SK-N-SH (cell line): Measurements from ENCODE around the gene KRTAP4-3. TPM values are rescaled to one million over a fixed set of nuclear protein-coding genes. Genes with fewer than 3 reads are reported as not detected.
"Not testable (repeated sequence)": the region's sequence is repeated elsewhere in the genome, so short reads cannot be mapped to it uniquely, and the experiment has no call there.

ENCODE experiments used
- CTCF ChIA-PET: fragments of 300-600, 350-600 bp; formaldehyde crosslinking; extraction: SDS; loops from one replicate; lab custom pipeline; 2021; lab: Yijun Ruan, JAX
- POLR2A ChIA-PET: fragments of 350-600 bp; sonication (Branson Sonifier 250); formaldehyde crosslinking; extraction: SDS; loops from one replicate; lab custom pipeline; 2020; ENCODE audit warnings: antibody characterized with exemption, inconsistent platforms; lab: Yijun Ruan, JAX
- DNase-seq: peaks from one replicate; pipeline ENCODE4 v3.0.0; 2012
- H2AFZ ChIP-seq: fragments of 200-600 bp; sonication (generic); 2 replicates; pipeline ENCODE4 v1.8.1; 2016; ENCODE audit warnings: antibody characterized with exemption, mild to moderate bottlenecking, low read depth
- H3F3A ChIP-seq: fragments of 200-600 bp; sonication (generic); replicated peaks from 2 replicates; pipeline ENCODE3; 2016; ENCODE audit warnings: antibody characterized with exemption, mild to moderate bottlenecking; ENCODE audit not compliant: insufficient read depth
- H3K27ac ChIP-seq, 2 experiments: fragments of 200-500 bp in 1 of 2; fragments of 200-600 bp in 1 of 2; sonication (Bioruptor generic) in 1 of 2; sonication (generic), shearing (Covaris generic) in 1 of 2; 2 replicates each; pipeline versions ENCODE4 v1.5.1 to v1.6.1; 2014 to 2016; ENCODE audit warnings: low read depth in 2 of 2, inconsistent platforms in 1 of 2, low read length in 1 of 2, mild to moderate bottlenecking in 1 of 2, mixed read lengths in 1 of 2
- H3K27me3 ChIP-seq: fragments of 200-600 bp; sonication (generic), shearing (Covaris generic); 2 replicates; pipeline ENCODE4 v1.6.1; 2016; ENCODE audit warnings: mixed run types; ENCODE audit not compliant: insufficient read depth
- H3K36me3 ChIP-seq, 2 experiments: fragments of 200-500 bp in 1 of 2; fragments of 200-600 bp in 1 of 2; sonication (Bioruptor generic) in 1 of 2; sonication (generic) in 1 of 2; replicated peaks in 1 of 2; 2 replicates each; pipeline versions ENCODE3 to v1.5.1; 2014 to 2016; ENCODE audit warnings: low read length in 1 of 2, mild to moderate bottlenecking in 1 of 2; ENCODE audit not compliant: insufficient read depth in 2 of 2, control insufficient read depth in 1 of 2
- H3K4me1 ChIP-seq, 2 experiments: fragments of 200-500 bp in 1 of 2; fragments of 200-600 bp in 1 of 2; sonication (Bioruptor generic) in 1 of 2; sonication (generic), shearing (Covaris generic) in 1 of 2; 2 replicates each; pipeline versions ENCODE4 v1.5.1 to v1.6.1; 2014 to 2016; ENCODE audit warnings: low read depth in 1 of 2, low read length in 1 of 2, mixed run types in 1 of 2; ENCODE audit not compliant: insufficient read depth in 2 of 2, control insufficient read depth in 1 of 2
- H3K4me2 ChIP-seq: fragments of 200-600 bp; sonication (generic), shearing (Covaris generic); 2 replicates; pipeline ENCODE4 v1.6.1; 2017; ENCODE audit warnings: mixed run types
- H3K4me3 ChIP-seq, 2 experiments: fragments of 200-500 bp in 1 of 2; fragments of 200-600 bp in 1 of 2; sonication (Bioruptor generic) in 1 of 2; sonication (generic), shearing (Covaris generic) in 1 of 2; 2 replicates each; pipeline versions ENCODE4 v1.5.1 to v1.8.1; 2014 to 2016; ENCODE audit warnings: low read depth in 2 of 2, inconsistent platforms in 1 of 2, low read length in 1 of 2, mild to moderate bottlenecking in 1 of 2, mixed read lengths in 1 of 2, moderate library complexity in 1 of 2
- H3K79me2 ChIP-seq: fragments of 200-600 bp; sonication (generic); 2 replicates; pipeline ENCODE4 v1.8.1; 2017; ENCODE audit warnings: mild to moderate bottlenecking; ENCODE audit not compliant: insufficient read depth
- H3K9ac ChIP-seq: fragments of 200-600 bp; sonication (generic); 2 replicates; pipeline ENCODE4 v1.6.1; 2017; ENCODE audit warnings: mixed run types
- H3K9me2 ChIP-seq: fragments of 200-600 bp; sonication (generic); 2 replicates; pipeline ENCODE4 v1.6.1; 2017; ENCODE audit warnings: mixed run types
- H3K9me3 ChIP-seq: fragments of 200-600 bp; sonication (generic); 2 replicates; pipeline ENCODE4 v1.6.1; 2017; ENCODE audit warnings: mixed run types, mild to moderate bottlenecking, moderate library complexity
- H4K20me1 ChIP-seq: fragments of 200-600 bp; sonication (generic); 2 replicates; pipeline ENCODE4 v1.6.1; 2017; ENCODE audit warnings: mild to moderate bottlenecking, mixed run types; ENCODE audit not compliant: insufficient read depth
- FOXM1 ChIP-seq: IDR thresholded peaks from 2 replicates; pipeline ENCODE4 v1.4.0; 2012; ENCODE audit warnings: low read depth, mild to moderate bottlenecking
- MXI1 ChIP-seq: IDR thresholded peaks from 2 replicates; pipeline ENCODE4 v1.6.1; 2012; ENCODE audit warnings: mild to moderate bottlenecking, low read depth, low read length, improper control_type of control experiment
- NFIC ChIP-seq: IDR thresholded peaks from 2 replicates; pipeline ENCODE4 v1.4.0; 2012; ENCODE audit warnings: borderline replicate concordance
- RCOR1 ChIP-seq: fragments of 150-350 bp; IDR thresholded peaks from 2 replicates; pipeline ENCODE4 v1.6.1; 2017; ENCODE audit warnings: antibody characterized with exemption, low read length
- SIN3A ChIP-seq: IDR thresholded peaks from 2 replicates; pipeline ENCODE4 v1.6.1; 2012; ENCODE audit warnings: low read depth, mild to moderate bottlenecking, low read length, moderate library complexity, borderline replicate concordance
- TEAD4 ChIP-seq: IDR thresholded peaks from 2 replicates; pipeline ENCODE4 v1.4.0; 2012; ENCODE audit warnings: mild to moderate bottlenecking, borderline replicate concordance; ENCODE audit not compliant: insufficient read depth
- YY1 ChIP-seq: IDR thresholded peaks from 2 replicates; pipeline ENCODE4 v1.4.0; 2012; ENCODE audit warnings: low read depth, mild to moderate bottlenecking
- WGBS: methylation state at CpG from one replicate; pipeline ENCODE4 v1.1.6; 2017; ENCODE audit warnings: low lambda C conversion rate; 5-methylcytosine and 5-hydroxymethylcytosine counted together
- polyA plus RNA-seq, 3 experiments: library from polyadenylated mRNA; depleted of rRNA; stranded (reverse); fragments of >200 nt; gene quantifications; 2 replicates each; pipeline ENCODE4 v1.2.3, GENCODE V29; 2012
- TF ChIP-seq, protein P1 (sequence below): fragments of 150-350 bp; IDR thresholded peaks from 2 replicates; pipeline ENCODE4 v1.6.1; 2016; ENCODE audit warnings: mild to moderate bottlenecking, low read depth, low read length
- TF ChIP-seq, protein P2 (sequence below): fragments of 150-350 bp; IDR thresholded peaks from 2 replicates; pipeline ENCODE4 v1.6.1; 2017; ENCODE audit warnings: antibody characterized with exemption, low read length, low read depth, borderline replicate concordance
- TF ChIP-seq, protein P3 (sequence below): fragments of 200-600 bp; sonication (generic); IDR thresholded peaks from 2 replicates; pipeline ENCODE4 v1.6.1; 2017; ENCODE audit warnings: antibody characterized with exemption, mild to moderate bottlenecking, moderate library complexity
- TF ChIP-seq, protein P4 (sequence below): IDR thresholded peaks from 2 replicates; pipeline ENCODE4 v1.4.0; 2012; ENCODE audit warnings: low read depth, borderline replicate concordance

The KRTAP4-3 gene
- polyA plus RNA-seq, 1 of the 3 experiments (the other 2 are of a cell fraction): not detected

DNA sequence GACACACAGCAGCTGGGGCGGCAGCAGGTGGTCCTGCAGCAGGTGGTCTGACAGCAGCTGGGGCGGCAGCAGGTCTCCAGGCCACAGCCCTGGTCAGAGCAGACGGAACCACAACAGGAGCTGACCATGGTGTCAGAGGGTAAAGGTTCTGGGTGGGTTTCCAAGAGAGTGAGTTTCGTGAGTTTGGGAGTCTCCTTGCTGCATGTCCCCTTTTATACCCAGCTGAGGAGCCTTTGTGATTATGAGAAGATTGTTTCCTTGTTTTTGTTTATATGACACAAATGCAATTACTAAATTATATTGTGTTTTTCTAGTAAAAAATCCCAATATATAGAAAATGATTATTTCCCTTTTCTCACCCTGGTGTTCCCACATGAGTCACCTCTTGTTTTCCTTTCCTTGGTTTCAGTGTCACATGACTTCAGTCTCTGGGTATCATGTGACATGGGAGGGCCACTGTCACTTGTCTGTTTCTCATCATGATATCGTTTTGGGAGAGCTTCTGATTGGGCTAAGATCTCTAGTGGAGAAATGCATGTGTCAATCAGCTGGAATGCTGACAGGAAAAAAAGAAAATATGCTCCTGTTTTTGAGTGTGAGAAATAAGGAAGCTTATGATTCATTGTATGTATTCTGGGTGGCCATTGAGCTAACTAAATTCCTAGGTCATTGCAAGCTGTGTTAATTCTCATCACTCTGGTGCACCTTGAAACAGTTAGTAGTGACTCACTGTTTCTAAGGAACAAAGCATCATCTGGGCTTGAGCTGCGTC lies 27.5 kb downstream of the KRTAP4-3 start, which contains the start of gene KRTAP4-6:
KRTAP4-6 (minus strand) TSS at position 185 of the 772 bp plus-strand sequence; CDS start at position 128, 57 bp downstream.
- TF ChIP-seq FOXM1: no peak
- TF ChIP-seq, protein P1, sequence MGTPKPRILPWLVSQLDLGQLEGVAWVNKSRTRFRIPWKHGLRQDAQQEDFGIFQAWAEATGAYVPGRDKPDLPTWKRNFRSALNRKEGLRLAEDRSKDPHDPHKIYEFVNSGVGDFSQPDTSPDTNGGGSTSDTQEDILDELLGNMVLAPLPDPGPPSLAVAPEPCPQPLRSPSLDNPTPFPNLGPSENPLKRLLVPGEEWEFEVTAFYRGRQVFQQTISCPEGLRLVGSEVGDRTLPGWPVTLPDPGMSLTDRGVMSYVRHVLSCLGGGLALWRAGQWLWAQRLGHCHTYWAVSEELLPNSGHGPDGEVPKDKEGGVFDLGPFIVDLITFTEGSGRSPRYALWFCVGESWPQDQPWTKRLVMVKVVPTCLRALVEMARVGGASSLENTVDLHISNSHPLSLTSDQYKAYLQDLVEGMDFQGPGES: no peak
- no peak for TF ChIP-seq NFIC
- no peak for TF ChIP-seq TEAD4
- no peak for TF ChIP-seq MXI1
- TF ChIP-seq, protein P2, sequence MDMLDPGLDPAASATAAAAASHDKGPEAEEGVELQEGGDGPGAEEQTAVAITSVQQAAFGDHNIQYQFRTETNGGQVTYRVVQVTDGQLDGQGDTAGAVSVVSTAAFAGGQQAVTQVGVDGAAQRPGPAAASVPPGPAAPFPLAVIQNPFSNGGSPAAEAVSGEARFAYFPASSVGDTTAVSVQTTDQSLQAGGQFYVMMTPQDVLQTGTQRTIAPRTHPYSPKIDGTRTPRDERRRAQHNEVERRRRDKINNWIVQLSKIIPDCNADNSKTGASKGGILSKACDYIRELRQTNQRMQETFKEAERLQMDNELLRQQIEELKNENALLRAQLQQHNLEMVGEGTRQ: no peak
- TF ChIP-seq, protein P3, sequence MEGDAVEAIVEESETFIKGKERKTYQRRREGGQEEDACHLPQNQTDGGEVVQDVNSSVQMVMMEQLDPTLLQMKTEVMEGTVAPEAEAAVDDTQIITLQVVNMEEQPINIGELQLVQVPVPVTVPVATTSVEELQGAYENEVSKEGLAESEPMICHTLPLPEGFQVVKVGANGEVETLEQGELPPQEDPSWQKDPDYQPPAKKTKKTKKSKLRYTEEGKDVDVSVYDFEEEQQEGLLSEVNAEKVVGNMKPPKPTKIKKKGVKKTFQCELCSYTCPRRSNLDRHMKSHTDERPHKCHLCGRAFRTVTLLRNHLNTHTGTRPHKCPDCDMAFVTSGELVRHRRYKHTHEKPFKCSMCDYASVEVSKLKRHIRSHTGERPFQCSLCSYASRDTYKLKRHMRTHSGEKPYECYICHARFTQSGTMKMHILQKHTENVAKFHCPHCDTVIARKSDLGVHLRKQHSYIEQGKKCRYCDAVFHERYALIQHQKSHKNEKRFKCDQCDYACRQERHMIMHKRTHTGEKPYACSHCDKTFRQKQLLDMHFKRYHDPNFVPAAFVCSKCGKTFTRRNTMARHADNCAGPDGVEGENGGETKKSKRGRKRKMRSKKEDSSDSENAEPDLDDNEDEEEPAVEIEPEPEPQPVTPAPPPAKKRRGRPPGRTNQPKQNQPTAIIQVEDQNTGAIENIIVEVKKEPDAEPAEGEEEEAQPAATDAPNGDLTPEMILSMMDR: no peak
- no peak for TF ChIP-seq RCOR1
- TF ChIP-seq YY1: no peak
- TF ChIP-seq, protein P4, sequence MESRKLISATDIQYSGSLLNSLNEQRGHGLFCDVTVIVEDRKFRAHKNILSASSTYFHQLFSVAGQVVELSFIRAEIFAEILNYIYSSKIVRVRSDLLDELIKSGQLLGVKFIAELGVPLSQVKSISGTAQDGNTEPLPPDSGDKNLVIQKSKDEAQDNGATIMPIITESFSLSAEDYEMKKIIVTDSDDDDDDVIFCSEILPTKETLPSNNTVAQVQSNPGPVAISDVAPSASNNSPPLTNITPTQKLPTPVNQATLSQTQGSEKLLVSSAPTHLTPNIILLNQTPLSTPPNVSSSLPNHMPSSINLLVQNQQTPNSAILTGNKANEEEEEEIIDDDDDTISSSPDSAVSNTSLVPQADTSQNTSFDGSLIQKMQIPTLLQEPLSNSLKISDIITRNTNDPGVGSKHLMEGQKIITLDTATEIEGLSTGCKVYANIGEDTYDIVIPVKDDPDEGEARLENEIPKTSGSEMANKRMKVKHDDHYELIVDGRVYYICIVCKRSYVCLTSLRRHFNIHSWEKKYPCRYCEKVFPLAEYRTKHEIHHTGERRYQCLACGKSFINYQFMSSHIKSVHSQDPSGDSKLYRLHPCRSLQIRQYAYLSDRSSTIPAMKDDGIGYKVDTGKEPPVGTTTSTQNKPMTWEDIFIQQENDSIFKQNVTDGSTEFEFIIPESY: no peak
- no peak for TF ChIP-seq SIN3A
- H3K4me2 ChIP-seq: no peak within 1 kb of the TSS
- CTCF ChIA-PET: no interaction called here

DNA sequence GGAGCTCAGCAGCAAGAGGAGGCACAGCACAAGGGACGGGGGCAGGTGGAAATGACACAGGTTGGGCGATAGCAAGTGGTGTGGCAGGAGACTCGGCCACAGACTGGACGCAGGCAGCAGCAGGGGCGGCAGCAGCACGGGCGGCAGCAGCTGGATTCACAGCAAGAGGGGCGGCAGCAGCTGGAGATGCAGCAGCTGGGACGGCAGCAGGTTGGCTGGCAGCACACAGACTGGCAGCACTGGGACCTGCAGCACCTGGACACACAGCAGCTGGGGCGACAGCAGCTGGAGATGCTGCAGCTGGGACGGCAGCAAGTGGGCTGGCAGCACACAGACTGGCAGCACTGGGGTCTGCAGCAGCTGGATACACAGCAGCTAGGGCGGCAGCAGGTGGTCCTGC lies 28.2 kb downstream of the KRTAP4-3 start:
- H3K4me2 ChIP-seq, H3F3A ChIP-seq, H3K27ac ChIP-seq, H3K9me2 ChIP-seq, H2AFZ ChIP-seq, H4K20me1 ChIP-seq, H3K9me3 ChIP-seq, H3K79me2 ChIP-seq, DNase-seq, POLR2A ChIA-PET, H3K4me3 ChIP-seq, H3K27me3 ChIP-seq, H3K4me1 ChIP-seq, H3K9ac ChIP-seq, H3K36me3 ChIP-seq, CTCF ChIA-PET: not testable (repeated sequence)
- 32% methylated on average over 9 of the region's 12 CpGs for WGBS

More for the DNA sequence above, 27.5 kb downstream of the KRTAP4-3 start, which contains the start of gene KRTAP4-6:
- Histone ChIP-seq H3K4me1 (no peaks in the 10 kb centered on the region), H3K79me2 (no peaks in the 10 kb centered on the region), H3K36me3 (no peaks in the 10 kb centered on the region), H3K9me2 (no peaks in the 10 kb centered on the region), H3K9me3 (0 out of 2 replicates have a peak, but pooled peaks cover 5% of the 10 kb centered on the region), H3K27me3 (no peaks in the 10 kb centered on the region), H4K20me1 (no peaks in the 10 kb centered on the region), H3K27ac (no peak within 1 kb of the TSS), H3K9ac (no peak within 1 kb of the TSS), H3F3A (no peaks in the 10 kb centered on the region), H2AFZ (no peak within 1 kb of the TSS), H3K4me3 (no peak within 1 kb of the TSS)
- no peak for DNase-seq
- POLR2A ChIA-PET: no interaction called here
- WGBS: 15% methylated on average over 4 of the region's 6 CpGs
